ENCODE results near the gene CDH9. TPM values are rescaled to one million over a fixed set of nuclear protein-coding genes. Genes with fewer than 3 reads are reported as not detected.

CDH9 gene
- total RNA-seq, 3 donors from 2014 or later (not counting 1 experiment from before 2014, with no cell fraction given), result not detected

DNA sequence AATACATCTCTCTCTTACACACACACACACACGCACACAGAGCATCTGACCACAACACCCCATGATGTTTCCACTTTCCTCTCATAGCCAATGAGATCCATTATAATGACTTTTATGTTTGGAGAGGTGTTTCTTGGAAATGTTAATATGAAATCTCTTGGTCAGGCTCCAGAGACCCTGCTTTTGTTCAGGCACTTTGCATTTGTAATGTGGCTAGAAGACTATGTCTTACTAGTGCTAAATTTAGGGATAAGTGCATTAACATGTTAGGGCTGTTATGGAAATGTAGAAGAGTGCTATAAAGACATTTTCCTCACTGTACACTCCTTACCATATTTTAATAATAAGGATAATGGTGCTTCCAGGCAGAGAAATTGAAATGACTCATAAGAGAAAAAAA lies 3.8 kb downstream of the CDH9 start:
- H3K4me1 ChIP-seq (ENCODE audit: control insufficient read depth, insufficient read depth, low read length), result no peaks in the 10 kb centered on the region
- Mint-ChIP-seq H3K4me3 (no peak overlapping the region), H3K4me1 (no peaks in the 10 kb centered on the region), H3K36me3 (no peaks in the 10 kb centered on the region), H3K27ac (no peak overlapping the region), H3K9me3 (peaks cover 2 to 7% of the 10 kb centered on the region in 2 donors), H3K27me3 (ENCODE audit: low read depth in 2 of 2) (no peaks in the 10 kb centered on the region)
- ATAC-seq, result no peak
- no peak overlapping the region for H3K27ac ChIP-seq (ENCODE audit: low read length)
- H3K27me3 ChIP-seq (ENCODE audit: control insufficient read depth, insufficient read depth, low read length), result no peaks in the 10 kb centered on the region
- intact Hi-C loops (cut with micrococcal nuclease), result no loop called here
- whole genome bisulfite sequencing (ENCODE audit: insufficient coverage), result no CpG with 5 or more reads among the region's 1 CpG
- H3K4me3 ChIP-seq (ENCODE audit: low read length), result no peak overlapping the region
- TF ChIP-seq, protein P1, sequence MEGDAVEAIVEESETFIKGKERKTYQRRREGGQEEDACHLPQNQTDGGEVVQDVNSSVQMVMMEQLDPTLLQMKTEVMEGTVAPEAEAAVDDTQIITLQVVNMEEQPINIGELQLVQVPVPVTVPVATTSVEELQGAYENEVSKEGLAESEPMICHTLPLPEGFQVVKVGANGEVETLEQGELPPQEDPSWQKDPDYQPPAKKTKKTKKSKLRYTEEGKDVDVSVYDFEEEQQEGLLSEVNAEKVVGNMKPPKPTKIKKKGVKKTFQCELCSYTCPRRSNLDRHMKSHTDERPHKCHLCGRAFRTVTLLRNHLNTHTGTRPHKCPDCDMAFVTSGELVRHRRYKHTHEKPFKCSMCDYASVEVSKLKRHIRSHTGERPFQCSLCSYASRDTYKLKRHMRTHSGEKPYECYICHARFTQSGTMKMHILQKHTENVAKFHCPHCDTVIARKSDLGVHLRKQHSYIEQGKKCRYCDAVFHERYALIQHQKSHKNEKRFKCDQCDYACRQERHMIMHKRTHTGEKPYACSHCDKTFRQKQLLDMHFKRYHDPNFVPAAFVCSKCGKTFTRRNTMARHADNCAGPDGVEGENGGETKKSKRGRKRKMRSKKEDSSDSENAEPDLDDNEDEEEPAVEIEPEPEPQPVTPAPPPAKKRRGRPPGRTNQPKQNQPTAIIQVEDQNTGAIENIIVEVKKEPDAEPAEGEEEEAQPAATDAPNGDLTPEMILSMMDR (IDR thresholded peaks at IDR 0.05), result no peak
- no peaks in the 10 kb centered on the region for H3K9me3 ChIP-seq (ENCODE audit: control insufficient read depth, insufficient read depth, low read length)
- DNase-seq, result no peak
- no peaks in the 10 kb centered on the region for H3K36me3 ChIP-seq (ENCODE audit: control insufficient read depth, insufficient read depth, low read length)

DNA sequence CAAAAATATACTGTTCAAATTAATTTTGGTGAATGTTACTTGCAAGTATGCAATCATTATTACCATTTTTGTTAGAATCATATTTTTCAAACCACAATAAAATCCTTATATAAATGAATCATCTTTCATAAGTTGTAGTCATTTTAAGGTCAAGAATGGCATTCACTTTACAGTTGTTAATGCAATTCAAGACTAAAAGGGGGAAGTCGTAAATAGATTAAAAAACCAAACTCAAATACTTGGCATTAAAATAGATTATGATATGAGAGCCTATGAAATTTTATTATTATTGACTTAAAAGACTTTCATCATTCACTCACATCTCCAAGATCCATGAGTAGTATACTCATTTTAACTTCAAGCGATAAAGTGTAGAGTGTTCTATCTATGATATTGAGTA lies 11.6 kb downstream of the CDH9 start:
- H3K4me3 ChIP-seq (ENCODE audit: low read length), result no peak overlapping the region
- H3K27ac Mint-ChIP-seq, result no peak overlapping the region
- no peaks in the 10 kb centered on the region for H3K27me3 Mint-ChIP-seq (ENCODE audit: low read depth in 2 of 2)
- WGBS (ENCODE audit: insufficient coverage), result no CpG with 5 or more reads among the region's 2 CpGs
- TF ChIP-seq, protein P1 (IDR thresholded peaks at IDR 0.05), result no peak
- no peaks in the 10 kb centered on the region for H3K4me1 Mint-ChIP-seq
- DNase-seq (no peak), ATAC-seq (no peak)
- H3K27me3 ChIP-seq (ENCODE audit: control insufficient read depth, insufficient read depth, low read length), result no peaks in the 10 kb centered on the region
- no peak overlapping the region for H3K27ac ChIP-seq (ENCODE audit: low read length)
- no peak overlapping the region for H3K4me3 Mint-ChIP-seq
- H3K4me1 ChIP-seq (ENCODE audit: control insufficient read depth, insufficient read depth, low read length), result no peaks in the 10 kb centered on the region
- intact Hi-C loops (cut with micrococcal nuclease), result no loop called here
- no peaks in the 10 kb centered on the region for H3K36me3 Mint-ChIP-seq
- no peaks in the 10 kb centered on the region for H3K36me3 ChIP-seq (ENCODE audit: control insufficient read depth, insufficient read depth, low read length)
- H3K9me3 ChIP-seq (ENCODE audit: control insufficient read depth, insufficient read depth, low read length), result no peaks in the 10 kb centered on the region
- peaks cover 10 to 15% of the 10 kb centered on the region in 2 donors for H3K9me3 Mint-ChIP-seq

DNA sequence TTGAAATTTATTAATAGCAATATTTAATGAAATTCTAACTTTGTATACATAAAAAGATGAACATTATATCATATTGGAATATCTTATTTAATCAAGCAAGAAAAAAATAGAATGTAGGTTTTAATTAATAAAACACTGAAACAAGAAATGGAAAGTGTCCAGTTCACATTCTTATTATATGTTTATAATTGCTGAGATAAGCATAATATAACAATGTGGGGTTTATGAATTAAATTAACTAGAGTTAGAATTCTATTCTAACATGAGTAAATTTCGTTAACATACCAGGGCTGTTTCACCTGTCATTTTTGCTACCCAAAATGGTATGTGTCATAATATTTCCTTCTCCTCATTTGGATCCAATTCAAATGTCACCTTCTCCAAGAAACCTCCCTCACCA lies 12.3 kb downstream of the CDH9 start:
- no peaks in the 10 kb centered on the region for H3K4me1 Mint-ChIP-seq
- no peaks in the 10 kb centered on the region for H3K27me3 ChIP-seq (ENCODE audit: control insufficient read depth, insufficient read depth, low read length)
- no peak overlapping the region for H3K27ac ChIP-seq (ENCODE audit: low read length)
- ATAC-seq (no peak), DNase-seq (no peak)
- WGBS (ENCODE audit: insufficient coverage), result 75% methylated on average over 1 of the region's 1 CpG
- no peaks in the 10 kb centered on the region for H3K36me3 Mint-ChIP-seq
- no peaks in the 10 kb centered on the region for H3K36me3 ChIP-seq (ENCODE audit: control insufficient read depth, insufficient read depth, low read length)
- H3K27me3 Mint-ChIP-seq (ENCODE audit: low read depth in 2 of 2), result no peaks in the 10 kb centered on the region
- H3K9me3 ChIP-seq (ENCODE audit: control insufficient read depth, insufficient read depth, low read length), result no peaks in the 10 kb centered on the region
- H3K4me3 Mint-ChIP-seq, result no peak overlapping the region
- H3K9me3 Mint-ChIP-seq, result peaks cover 10 to 15% of the 10 kb centered on the region in 2 donors
- no peaks in the 10 kb centered on the region for H3K4me1 ChIP-seq (ENCODE audit: control insufficient read depth, insufficient read depth, low read length)
- no peak overlapping the region for H3K4me3 ChIP-seq (ENCODE audit: low read length)
- H3K27ac Mint-ChIP-seq, result no peak overlapping the region
- intact Hi-C loops (cut with micrococcal nuclease), result no loop called here
- TF ChIP-seq, protein P1 (IDR thresholded peaks at IDR 0.05), result no peak

DNA sequence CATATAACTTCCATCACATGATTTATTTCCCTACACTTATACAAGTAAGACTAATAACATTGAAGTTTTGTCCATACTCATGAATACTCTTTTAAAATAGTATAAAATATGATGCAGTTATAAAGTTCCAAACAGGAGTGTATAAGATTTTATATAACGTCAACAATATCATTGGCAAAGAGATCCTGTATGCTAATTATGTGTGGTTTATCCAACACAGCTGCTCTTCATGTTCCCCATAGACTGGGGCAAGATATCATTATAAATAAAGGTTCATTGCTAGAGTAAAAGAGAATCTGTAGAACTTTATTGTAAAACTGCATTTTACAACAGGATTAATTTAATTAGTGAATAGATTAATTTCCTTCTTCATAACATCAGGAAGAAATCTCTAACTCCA lies 16.9 kb downstream of the CDH9 start:
- Mint-ChIP-seq H3K27me3 (ENCODE audit: low read depth in 2 of 2) (no peaks in the 10 kb centered on the region), H3K4me1 (no peaks in the 10 kb centered on the region), H3K9me3 (peaks cover 10 to 15% of the 10 kb centered on the region in 2 donors), H3K4me3 (no peak overlapping the region), H3K36me3 (no peaks in the 10 kb centered on the region), H3K27ac (no peak overlapping the region)
- ATAC-seq, result no peak
- Histone ChIP-seq H3K4me1 (ENCODE audit: control insufficient read depth, insufficient read depth, low read length) (no peaks in the 10 kb centered on the region), H3K9me3 (ENCODE audit: control insufficient read depth, insufficient read depth, low read length) (no peaks in the 10 kb centered on the region), H3K27me3 (ENCODE audit: control insufficient read depth, insufficient read depth, low read length) (no peaks in the 10 kb centered on the region), H3K27ac (ENCODE audit: low read length) (no peak overlapping the region), H3K36me3 (ENCODE audit: control insufficient read depth, insufficient read depth, low read length) (no peaks in the 10 kb centered on the region), H3K4me3 (ENCODE audit: low read length) (no peak overlapping the region)
- no CpG with 5 or more reads among the region's 1 CpG for WGBS (ENCODE audit: insufficient coverage)
- no peak for DNase-seq
- intact Hi-C loops (cut with micrococcal nuclease), result no loop called here
- TF ChIP-seq, protein P1 (IDR thresholded peaks at IDR 0.05), result no peak
